ENCODE data around the gene WNT8B. TPM values are rescaled to one million over a fixed set of nuclear protein-coding genes. Genes with fewer than 3 reads are reported as not detected.

Gene WNT8B
- total RNA-seq, 1 experiment from 2014 or later = not detected

GRCh38 chr10:100515612-100516011 lies 52.8 kb downstream of the WNT8B start:
- H3K9me2 ChIP-seq (replicated peaks; ENCODE audit: insufficient read depth, low read length) = no peaks in the 10 kb centered on the region
- H3K4me2 ChIP-seq (ENCODE audit: low read depth, low read length, poor library complexity, severe bottlenecking) = no peak overlapping the region
- no peaks in the 10 kb centered on the region for H3K79me2 ChIP-seq (ENCODE audit: low read length)
- no peaks in the 10 kb centered on the region for H3K27me3 ChIP-seq (ENCODE audit: low read length)
- H3K27ac ChIP-seq (ENCODE audit: low read length) = no peak overlapping the region
- no peak for DNase-seq
- no peaks in the 10 kb centered on the region for H3K9me3 ChIP-seq (ENCODE audit: low read length)
- H2AFZ ChIP-seq (ENCODE audit: low read length) = no peak overlapping the region
- H3K4me1 ChIP-seq (ENCODE audit: low read length) = no peaks in the 10 kb centered on the region
- no peaks in the 10 kb centered on the region for H3K36me3 ChIP-seq (ENCODE audit: insufficient read depth, low read length)
- no peak overlapping the region for H3K4me3 ChIP-seq (ENCODE audit: low read length)
- no peaks in the 10 kb centered on the region for H4K20me1 ChIP-seq (ENCODE audit: insufficient read depth, low read depth, low read length)
- H3K9ac ChIP-seq (ENCODE audit: low read length) = no peak overlapping the region

GRCh38 chr10:100516847-100517246 lies 54.0 kb downstream of the WNT8B start:
- Histone ChIP-seq H4K20me1 (ENCODE audit: insufficient read depth, low read depth, low read length) (no peaks in the 10 kb centered on the region), H3K27me3 (ENCODE audit: low read length) (no peaks in the 10 kb centered on the region), H3K4me1 (ENCODE audit: low read length) (no peaks in the 10 kb centered on the region), H3K9me2 (replicated peaks; ENCODE audit: insufficient read depth, low read length) (no peaks in the 10 kb centered on the region), H3K79me2 (ENCODE audit: low read length) (no peaks in the 10 kb centered on the region), H3K27ac (ENCODE audit: low read length) (no peak overlapping the region), H3K4me2 (ENCODE audit: low read depth, low read length, poor library complexity, severe bottlenecking) (no peak overlapping the region), H3K4me3 (ENCODE audit: low read length) (no peak overlapping the region), H2AFZ (ENCODE audit: low read length) (no peak overlapping the region), H3K9ac (ENCODE audit: low read length) (no peak overlapping the region), H3K9me3 (ENCODE audit: low read length) (no peaks in the 10 kb centered on the region), H3K36me3 (ENCODE audit: insufficient read depth, low read length) (no peaks in the 10 kb centered on the region)
- DNase-seq = no peak

GRCh38 chr10:100518761-100519241 lies 56.0 kb downstream of the WNT8B start:
- no peaks in the 10 kb centered on the region for H3K27me3 ChIP-seq (ENCODE audit: low read length)
- DNase-seq = peak; percentile 61
- H3K27ac ChIP-seq (ENCODE audit: low read length) = no peak overlapping the region

GRCh38 chr10:100519311-100520051 lies 56.7 kb downstream of the WNT8B start, which contains the start of gene SEC31B:
SEC31B (minus strand) TSS chr10:100519861; CDS start chr10:100516952, 2,909 bp downstream.
- no peak within 1 kb of the TSS for H3K4me3 ChIP-seq (ENCODE audit: low read length)
- H4K20me1 ChIP-seq (ENCODE audit: insufficient read depth, low read depth, low read length) = no peaks in the 10 kb centered on the region
- H3K9me3 ChIP-seq (ENCODE audit: low read length) = no peaks in the 10 kb centered on the region
- H3K4me1 ChIP-seq (ENCODE audit: low read length) = no peaks in the 10 kb centered on the region
- no peaks in the 10 kb centered on the region for H3K27me3 ChIP-seq (ENCODE audit: low read length)
- no peaks in the 10 kb centered on the region for H3K79me2 ChIP-seq (ENCODE audit: low read length)
- no peak within 1 kb of the TSS for H3K9ac ChIP-seq (ENCODE audit: low read length)
- H3K36me3 ChIP-seq (ENCODE audit: insufficient read depth, low read length) = peaks cover 2% of the 10 kb centered on the region; the same call in 1 of the 2 replicates
- H3K4me2 ChIP-seq (ENCODE audit: low read depth, low read length, poor library complexity, severe bottlenecking) = no peak within 1 kb of the TSS
- H3K9me2 ChIP-seq (replicated peaks; ENCODE audit: insufficient read depth, low read length) = no peaks in the 10 kb centered on the region
- DNase-seq = no peak
- H3K27ac ChIP-seq (ENCODE audit: low read length) = no peak within 1 kb of the TSS
- H2AFZ ChIP-seq (ENCODE audit: low read length) = no peak within 1 kb of the TSS

More at GRCh38 chr10:100518761-100519241, 56.0 kb downstream of the WNT8B start:
- Histone ChIP-seq H3K79me2 (ENCODE audit: low read length) (no peaks in the 10 kb centered on the region), H3K36me3 (ENCODE audit: insufficient read depth, low read length) (no peaks in the 10 kb centered on the region), H3K4me2 (ENCODE audit: low read depth, low read length, poor library complexity, severe bottlenecking) (no peak overlapping the region), H3K4me1 (ENCODE audit: low read length) (no peaks in the 10 kb centered on the region), H3K4me3 (ENCODE audit: low read length) (no peak overlapping the region), H3K9me3 (ENCODE audit: low read length) (no peaks in the 10 kb centered on the region), H3K9ac (ENCODE audit: low read length) (no peak overlapping the region), H4K20me1 (ENCODE audit: insufficient read depth, low read depth, low read length) (no peaks in the 10 kb centered on the region), H3K9me2 (replicated peaks; ENCODE audit: insufficient read depth, low read length) (no peaks in the 10 kb centered on the region), H2AFZ (ENCODE audit: low read length) (no peak overlapping the region)

GRCh38 chr10:100520811-100521210 lies 58.0 kb downstream of the WNT8B start:
- Histone ChIP-seq H3K36me3 (ENCODE audit: insufficient read depth, low read length) (peaks cover 10% of the 10 kb centered on the region; the same call in 1 of the 2 replicates), H2AFZ (ENCODE audit: low read length) (no peak overlapping the region), H3K4me3 (ENCODE audit: low read length) (no peak overlapping the region), H3K4me2 (ENCODE audit: low read depth, low read length, poor library complexity, severe bottlenecking) (no peak overlapping the region), H3K27ac (ENCODE audit: low read length) (no peak overlapping the region), H3K79me2 (ENCODE audit: low read length) (no peaks in the 10 kb centered on the region), H3K9me3 (ENCODE audit: low read length) (no peaks in the 10 kb centered on the region), H3K9me2 (replicated peaks; ENCODE audit: insufficient read depth, low read length) (no peaks in the 10 kb centered on the region), H3K9ac (ENCODE audit: low read length) (no peak overlapping the region), H3K4me1 (ENCODE audit: low read length) (no peaks in the 10 kb centered on the region), H3K27me3 (ENCODE audit: low read length) (no peaks in the 10 kb centered on the region), H4K20me1 (ENCODE audit: insufficient read depth, low read depth, low read length) (no peaks in the 10 kb centered on the region)
- DNase-seq = no peak

- H2AFZ ChIP-seq (ENCODE audit: low read length) = no peak overlapping the region
- H3K4me2 ChIP-seq (ENCODE audit: low read depth, low read length, poor library complexity, severe bottlenecking) = no peak overlapping the region
- H3K27ac ChIP-seq (ENCODE audit: low read length) = no peak overlapping the region
- H3K27me3 ChIP-seq (ENCODE audit: low read length) = no peaks in the 10 kb centered on the region
- no peaks in the 10 kb centered on the region for H3K9me2 ChIP-seq (replicated peaks; ENCODE audit: insufficient read depth, low read length)
- H3K36me3 ChIP-seq (ENCODE audit: insufficient read depth, low read length) = peaks cover 24% of the 10 kb centered on the region
- no peak overlapping the region for H3K9ac ChIP-seq (ENCODE audit: low read length)
- H3K4me1 ChIP-seq (ENCODE audit: low read length) = no peaks in the 10 kb centered on the region
- DNase-seq = no peak
- H3K4me3 ChIP-seq (ENCODE audit: low read length) = no peak overlapping the region
- no peaks in the 10 kb centered on the region for H3K9me3 ChIP-seq (ENCODE audit: low read length)
- H4K20me1 ChIP-seq (ENCODE audit: insufficient read depth, low read depth, low read length) = no peaks in the 10 kb centered on the region
- H3K79me2 ChIP-seq (ENCODE audit: low read length) = peaks cover 10% of the 10 kb centered on the region; the same call in 1 of the 2 replicates
Observed at GRCh38 chr10:100522107-100522801, 59.4 kb downstream of the WNT8B start.

- Histone ChIP-seq H3K79me2 (ENCODE audit: low read length) (peaks cover 17% of the 10 kb centered on the region), H3K4me3 (ENCODE audit: low read length) (no peak overlapping the region), H2AFZ (ENCODE audit: low read length) (no peak overlapping the region), H3K27ac (ENCODE audit: low read length) (no peak overlapping the region), H3K9me3 (ENCODE audit: low read length) (no peaks in the 10 kb centered on the region), H3K9ac (ENCODE audit: low read length) (no peak overlapping the region), H3K4me2 (ENCODE audit: low read depth, low read length, poor library complexity, severe bottlenecking) (no peak overlapping the region), H3K9me2 (replicated peaks; ENCODE audit: insufficient read depth, low read length) (no peaks in the 10 kb centered on the region), H4K20me1 (ENCODE audit: insufficient read depth, low read depth, low read length) (no peaks in the 10 kb centered on the region), H3K27me3 (ENCODE audit: low read length) (no peaks in the 10 kb centered on the region), H3K4me1 (ENCODE audit: low read length) (no peaks in the 10 kb centered on the region; the same call in 1 of the 2 replicates), H3K36me3 (ENCODE audit: insufficient read depth, low read length) (peaks cover 27% of the 10 kb centered on the region)
- DNase-seq = no peak
Observed at GRCh38 chr10:100522945-100523344, 60.1 kb downstream of the WNT8B start.

GRCh38 chr10:100524206-100524605 lies 61.4 kb downstream of the WNT8B start:
- H3K9ac ChIP-seq (ENCODE audit: low read length) = no peak overlapping the region
- H3K4me3 ChIP-seq (ENCODE audit: low read length) = no peak overlapping the region
- no peak for DNase-seq
- H3K79me2 ChIP-seq (ENCODE audit: low read length) = peaks cover 29% of the 10 kb centered on the region
- no peak overlapping the region for H2AFZ ChIP-seq (ENCODE audit: low read length)
- H3K4me1 ChIP-seq (ENCODE audit: low read length) = peaks cover 10% of the 10 kb centered on the region
- H3K27ac ChIP-seq (ENCODE audit: low read length) = no peak overlapping the region
- peaks cover 30% of the 10 kb centered on the region for H3K36me3 ChIP-seq (ENCODE audit: insufficient read depth, low read length)
- H3K9me3 ChIP-seq (ENCODE audit: low read length) = no peaks in the 10 kb centered on the region
- no peaks in the 10 kb centered on the region for H3K9me2 ChIP-seq (replicated peaks; ENCODE audit: insufficient read depth, low read length)
- no peaks in the 10 kb centered on the region for H3K27me3 ChIP-seq (ENCODE audit: low read length)
- H4K20me1 ChIP-seq (ENCODE audit: insufficient read depth, low read depth, low read length) = no peaks in the 10 kb centered on the region
- H3K4me2 ChIP-seq (ENCODE audit: low read depth, low read length, poor library complexity, severe bottlenecking) = no peak overlapping the region
